Gastroesophageal sphincter (tissue), 4 donors: ENCODE results near the gene TBL2. TPM values are rescaled to one million over a fixed set of nuclear protein-coding genes. Genes with fewer than 3 reads are reported as not detected.

Source experiments
- ATAC-seq: fragments of 150-250 bp; one replicate; pipeline ENCODE4 v1.9.1; 2016; ENCODE audit warnings: mild to moderate bottlenecking, moderate library complexity
- H3K27ac ChIP-seq, 4 donors: fragments of 200-600 bp; sonication (generic) in 3 of 4; 1 replicate in 3 of 4; 2 replicates in 1 of 4; pipeline ENCODE4 v1.5.1; 2016 to 2019
- H3K27me3 ChIP-seq: fragments of 200-600 bp; sonication (generic); one replicate; pipeline ENCODE4 v1.5.1; 2019
- H3K36me3 ChIP-seq, 2 donors: fragments of 200-600 bp; sonication (generic); one replicate each; pipeline ENCODE4 v1.5.1; 2019; ENCODE audit warnings: control low read depth in 1 of 2
- H3K4me1 ChIP-seq, 3 donors: fragments of 200-600 bp; sonication (generic); 1 replicate in 2 of 3; 2 replicates in 1 of 3; pipeline ENCODE4 v1.5.1; 2016 to 2019; ENCODE audit warnings: control low read depth in 2 of 3
- H3K4me3 ChIP-seq, 2 donors: fragments of 200-600 bp; sonication (generic); one replicate each; pipeline ENCODE4 v1.5.1; 2019; ENCODE audit warnings: mild to moderate bottlenecking in 1 of 2, moderate library complexity in 1 of 2
- H3K9me3 ChIP-seq, 3 donors: fragments of 200-600 bp; sonication (generic); one replicate each; pipeline ENCODE4 v1.5.1; 2017 to 2019; ENCODE audit warnings: control low read depth in 2 of 3
- CTCF ChIP-seq, 4 experiments: fragments of 200-600 bp in 2 of 4; fragments of 450-650 bp in 2 of 4; sonication (generic) in 1 of 4; IDR thresholded peaks; one replicate each; pipeline ENCODE4 v1.5.1; 2017 to 2019; ENCODE audit warnings: antibody characterized with exemption in 4 of 4, mild to moderate bottlenecking in 2 of 4, moderate library complexity in 2 of 4
- EP300 ChIP-seq: sonication (generic); formaldehyde crosslinking; IDR thresholded peaks from one replicate; pipeline ENCODE4 v1.6.1; 2017; ENCODE audit warnings: antibody characterized with exemption, mild to moderate bottlenecking
- POLR2A ChIP-seq, 2 donors: fragments of 450-650 bp; IDR thresholded peaks; one replicate each; pipeline ENCODE4 v1.6.1; 2017; ENCODE audit warnings: antibody characterized with exemption in 2 of 2, mild to moderate bottlenecking in 2 of 2, moderate library complexity in 1 of 2
- POLR2AphosphoS5 ChIP-seq: sonication (generic); formaldehyde crosslinking; IDR thresholded peaks from one replicate; pipeline ENCODE4 v1.6.1; 2017; ENCODE audit warnings: antibody characterized with exemption
- WGBS, 2 donors: methylation state at CpG; one replicate each; pipeline ENCODE4 v1.1.5; 2018; ENCODE audit warnings: low coverage in 1 of 2; 5-methylcytosine and 5-hydroxymethylcytosine counted together
- total RNA-seq, 4 donors: library from RNA; depleted of rRNA; stranded (reverse); fragments of >200 nt; gene quantifications; one replicate each; pipeline ENCODE4 v1.1.0, GENCODE V29; 2016

Gene TBL2
- total RNA-seq, 4 donors from 2014 or later, result 19.1 to 32.5 (median 28.9) TPM

DNA sequence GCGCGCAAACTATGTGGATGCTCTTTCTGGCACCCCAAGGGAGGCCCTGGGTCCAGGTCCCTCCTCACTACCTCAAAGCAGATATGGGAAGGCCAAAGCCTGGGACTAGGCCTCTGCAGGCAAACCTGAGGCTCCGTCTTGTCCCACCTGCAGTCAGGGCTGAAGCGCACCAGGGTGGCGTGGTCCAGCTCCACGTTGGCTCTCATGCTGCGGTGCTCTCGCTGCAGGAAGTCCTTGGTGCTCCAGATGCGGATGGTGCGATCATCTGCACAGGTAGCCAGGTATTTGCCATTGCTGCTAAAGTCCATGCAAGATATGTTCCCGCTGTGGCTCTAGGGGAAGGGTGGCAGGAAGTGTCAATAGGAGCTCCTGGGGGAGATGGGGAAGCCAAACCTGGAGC is 4.6 kb downstream of the TBL2 start:
- H3K4me3 ChIP-seq, result no peak overlapping the region
- no peaks in the 10 kb centered on the region for H3K9me3 ChIP-seq
- H3K36me3 ChIP-seq, result peaks cover 0 to 75% of the 10 kb centered on the region in 2 donors
- TF ChIP-seq POLR2A (IDR thresholded peaks at IDR 0.05) (no peak), CTCF (IDR thresholded peaks at IDR 0.05) (no peak), POLR2AphosphoS5 (no peak), EP300 (no peak)
- H3K27me3 ChIP-seq, result no peaks in the 10 kb centered on the region
- no peak overlapping the region for H3K27ac ChIP-seq
- no peak for ATAC-seq
- H3K4me1 ChIP-seq, result peaks cover 0 to 33% (median 13%) of the 10 kb centered on the region in 3 donors
- WGBS, 2 donors, result 100% methylated on average over 2 of the region's 11 CpGs; no CpG with 5 or more reads in 1 of the 2 donors

- no peaks in the 10 kb centered on the region for H3K27me3 ChIP-seq
- no peaks in the 10 kb centered on the region for H3K9me3 ChIP-seq
- no peak for TF ChIP-seq POLR2A (IDR thresholded peaks at IDR 0.05)
- TF ChIP-seq EP300, result no peak
- TF ChIP-seq CTCF (IDR thresholded peaks at IDR 0.05), result no peak
- no peak for TF ChIP-seq POLR2AphosphoS5
- H3K4me3 ChIP-seq, result no peak overlapping the region
- H3K36me3 ChIP-seq, result peaks cover 0 to 80% of the 10 kb centered on the region in 2 donors
- 53% methylated on average over 2 of the region's 9 CpGs; no CpG with 5 or more reads in 1 of the 2 donors for WGBS, 2 donors
- H3K4me1 ChIP-seq, result peaks cover 0 to 33% (median 13%) of the 10 kb centered on the region in 3 donors
- ATAC-seq, result no peak
- no peak overlapping the region for H3K27ac ChIP-seq
Measured at GRCh38 chr7:73573276-73573675, 5.1 kb downstream of the TBL2 start.

GRCh38 chr7:73572767-73573186 is 5.6 kb downstream of the TBL2 start:
- H3K27ac ChIP-seq, result no peak overlapping the region
- no peak overlapping the region for H3K4me3 ChIP-seq
- no peaks in the 10 kb centered on the region for H3K9me3 ChIP-seq
- no peak for TF ChIP-seq POLR2A (IDR thresholded peaks at IDR 0.05)
- no peak for TF ChIP-seq CTCF (IDR thresholded peaks at IDR 0.05)
- no peak for TF ChIP-seq POLR2AphosphoS5
- no peak for TF ChIP-seq EP300
- WGBS, 2 donors, result 62% methylated on average over 3 of the region's 6 CpGs; no CpG with 5 or more reads in 1 of the 2 donors
- H3K36me3 ChIP-seq, result peaks cover 0 to 81% of the 10 kb centered on the region in 2 donors
- no peak for ATAC-seq
- no peaks in the 10 kb centered on the region for H3K27me3 ChIP-seq
- peaks cover 0 to 29% (median 12%) of the 10 kb centered on the region in 3 donors for H3K4me1 ChIP-seq

DNA sequence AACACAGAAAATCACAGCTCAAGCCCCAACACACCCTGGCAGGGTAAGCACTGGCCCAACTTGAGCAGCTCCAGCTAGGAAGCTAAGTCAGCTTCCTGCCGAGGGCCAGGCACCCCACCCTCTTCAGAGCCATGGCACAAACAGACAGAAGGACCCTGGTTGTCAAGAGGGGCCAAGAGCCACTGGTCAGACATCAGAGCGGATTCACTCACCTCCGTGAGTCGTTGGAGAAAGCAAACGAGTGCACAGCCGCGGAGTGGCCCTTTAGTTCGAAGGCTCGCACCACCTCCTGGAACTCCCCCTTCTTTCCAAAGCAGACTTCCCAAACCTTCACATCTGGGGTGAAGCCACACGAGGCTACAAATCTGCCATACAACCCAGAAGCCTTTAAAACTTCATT is 7.4 kb downstream of the TBL2 start:
- peaks cover 0 to 11% (median 0%) of the 10 kb centered on the region in 3 donors for H3K4me1 ChIP-seq
- no peak overlapping the region for H3K27ac ChIP-seq
- no peak for TF ChIP-seq EP300
- no peak for TF ChIP-seq POLR2A (IDR thresholded peaks at IDR 0.05)
- no peak for TF ChIP-seq POLR2AphosphoS5
- TF ChIP-seq CTCF (IDR thresholded peaks at IDR 0.05), result no peak
- no peaks in the 10 kb centered on the region for H3K27me3 ChIP-seq
- WGBS, 2 donors, result 84 to 100% methylated on average over 1 to 10 of the region's 10 CpGs
- no peak for ATAC-seq
- no peak overlapping the region for H3K4me3 ChIP-seq
- no peaks in the 10 kb centered on the region for H3K9me3 ChIP-seq
- H3K36me3 ChIP-seq, result peaks cover 0 to 78% of the 10 kb centered on the region in 2 donors

GRCh38 chr7:73570521-73570920 is 7.9 kb downstream of the TBL2 start:
- ATAC-seq, result no peak
- WGBS, 2 donors, result 88% methylated on average over 7 of the region's 22 CpGs; no CpG with 5 or more reads in 1 of the 2 donors
- H3K36me3 ChIP-seq, result peaks cover 0 to 73% of the 10 kb centered on the region in 2 donors
- H3K9me3 ChIP-seq, result no peaks in the 10 kb centered on the region
- TF ChIP-seq EP300, result no peak
- TF ChIP-seq POLR2A (IDR thresholded peaks at IDR 0.05), result no peak
- TF ChIP-seq POLR2AphosphoS5, result no peak
- no peak for TF ChIP-seq CTCF (IDR thresholded peaks at IDR 0.05)
- no peak overlapping the region for H3K27ac ChIP-seq
- no peaks in the 10 kb centered on the region for H3K27me3 ChIP-seq
- H3K4me3 ChIP-seq, result no peak overlapping the region
- peaks cover 0 to 7% (median 0%) of the 10 kb centered on the region in 3 donors for H3K4me1 ChIP-seq
